ENCODE results near the gene HLA-DQB2. TPM values are rescaled to one million over a fixed set of nuclear protein-coding genes. Genes with fewer than 3 reads are reported as not detected.

Gene HLA-DQB2
- total and polyA plus RNA-seq, 10 of the 15 experiments (the other 5 are each of a cell fraction or from before 2014, with no cell fraction given), result 0.28 to 27.1 (median 8.0) TPM

DNA sequence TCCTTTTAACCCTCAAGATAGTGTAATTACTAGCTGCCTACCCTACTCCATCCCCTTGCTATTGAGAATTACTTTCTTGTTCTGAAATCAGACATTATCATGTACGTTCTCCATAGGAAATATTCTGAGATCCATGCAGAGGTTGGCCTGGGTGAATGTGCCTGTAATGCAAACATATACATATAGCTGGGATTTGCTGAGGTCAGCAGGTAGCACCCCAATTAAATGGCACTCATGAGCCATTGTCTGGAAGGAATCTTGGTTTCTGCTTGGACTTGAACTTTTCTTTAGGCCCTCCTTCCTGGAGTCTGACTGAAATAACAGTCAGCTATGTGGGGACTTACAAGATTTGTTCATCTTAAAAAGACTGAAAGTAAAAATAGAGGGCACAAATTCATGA, 3.7 kb downstream of the HLA-DQB2 start:
- in situ Hi-C loops (cut with MboI) (loop anchor here (5.0 kb wide), 1 partner anchor 92 kb away; the partner anchor contains the start of gene HLA-DQB1), intact Hi-C loops (cut with micrococcal nuclease; ENCODE audit: unreplicated experiment) (no loop called here)
- DNase-seq (ENCODE audit: low read depth, low spot score), result no peak
- no peak for ATAC-seq
- Histone ChIP-seq H3K36me3 (ENCODE audit: control insufficient read depth in 2 of 2, insufficient read depth in 2 of 2, low read length in 1 of 2) (no peaks in the 10 kb centered on the region), H3K27ac (ENCODE audit: control insufficient read depth, insufficient read depth) (no peak overlapping the region), H3K27me3 (replicated peaks in 1 of 2; ENCODE audit: control insufficient read depth in 2 of 2, insufficient read depth in 2 of 2, low read length in 1 of 2) (peaks cover 1 to 3% of the 10 kb centered on the region in 2 experiments; a peak in 3 of 4 replicates), H2AFZ (ENCODE audit: control insufficient read depth, low read depth, low read length) (no peak overlapping the region), H4K20me1 (ENCODE audit: control insufficient read depth, insufficient read depth) (no peaks in the 10 kb centered on the region), H3K9me3 (replicated peaks; ENCODE audit: control insufficient read depth, insufficient read depth, low read length) (no peaks in the 10 kb centered on the region), H3K4me1 (ENCODE audit: control insufficient read depth, insufficient read depth, low read length) (no peaks in the 10 kb centered on the region), H3K9ac (ENCODE audit: control insufficient read depth, insufficient read depth, low read length) (no peak overlapping the region), H3K79me2 (ENCODE audit: control insufficient read depth, insufficient read depth, low read length) (no peaks in the 10 kb centered on the region), H3K4me2 (ENCODE audit: control insufficient read depth, insufficient read depth) (no peak overlapping the region), H3K4me3 (no peak overlapping the region)
- 0% methylated on average over 1 of the region's 1 CpG for WGBS (ENCODE audit: insufficient coverage, insufficient replicate concordance, low lambda C conversion rate, missing lambda C conversion rate)
- ChIA-PET SMC1A (ENCODE audit: uncharacterized antibody, unreplicated experiment) (no interaction called here), POLR2A (interaction anchor here (0.5 kb wide), 1 partner anchor 955 kb away, joined by 4 read pairs; no protein-coding TSS in a partner anchor), RAD21 (ENCODE audit: unreplicated experiment) (no interaction called here), CTCF (interaction anchor here (1.5 kb wide), 1 partner anchor 346 kb away, joined by 3 read pairs; no protein-coding TSS in a partner anchor)
- TF ChIP-seq MYC (IDR thresholded peaks at IDR 0.05; ENCODE audit: insufficient read depth, insufficient read length, insufficient replicate concordance, low read length, severe bottlenecking), result no peak
- TF ChIP-seq HDAC2 (IDR thresholded peaks at IDR 0.05), result no peak
- no peak for TF ChIP-seq SMARCA5 (IDR thresholded peaks at IDR 0.05)
- no peak for TF ChIP-seq RCOR1 (conservative IDR thresholded peaks at IDR 0.05; ENCODE audit: low read depth, low read length)
- no peak for TF ChIP-seq EZH2 (IDR thresholded peaks at IDR 0.05; ENCODE audit: borderline replicate concordance, control insufficient read depth, low read depth, low read length)
- TF ChIP-seq TBL1XR1 (IDR thresholded peaks at IDR 0.05; ENCODE audit: low read depth, low read length), result no peak
- TF ChIP-seq, protein P1, sequence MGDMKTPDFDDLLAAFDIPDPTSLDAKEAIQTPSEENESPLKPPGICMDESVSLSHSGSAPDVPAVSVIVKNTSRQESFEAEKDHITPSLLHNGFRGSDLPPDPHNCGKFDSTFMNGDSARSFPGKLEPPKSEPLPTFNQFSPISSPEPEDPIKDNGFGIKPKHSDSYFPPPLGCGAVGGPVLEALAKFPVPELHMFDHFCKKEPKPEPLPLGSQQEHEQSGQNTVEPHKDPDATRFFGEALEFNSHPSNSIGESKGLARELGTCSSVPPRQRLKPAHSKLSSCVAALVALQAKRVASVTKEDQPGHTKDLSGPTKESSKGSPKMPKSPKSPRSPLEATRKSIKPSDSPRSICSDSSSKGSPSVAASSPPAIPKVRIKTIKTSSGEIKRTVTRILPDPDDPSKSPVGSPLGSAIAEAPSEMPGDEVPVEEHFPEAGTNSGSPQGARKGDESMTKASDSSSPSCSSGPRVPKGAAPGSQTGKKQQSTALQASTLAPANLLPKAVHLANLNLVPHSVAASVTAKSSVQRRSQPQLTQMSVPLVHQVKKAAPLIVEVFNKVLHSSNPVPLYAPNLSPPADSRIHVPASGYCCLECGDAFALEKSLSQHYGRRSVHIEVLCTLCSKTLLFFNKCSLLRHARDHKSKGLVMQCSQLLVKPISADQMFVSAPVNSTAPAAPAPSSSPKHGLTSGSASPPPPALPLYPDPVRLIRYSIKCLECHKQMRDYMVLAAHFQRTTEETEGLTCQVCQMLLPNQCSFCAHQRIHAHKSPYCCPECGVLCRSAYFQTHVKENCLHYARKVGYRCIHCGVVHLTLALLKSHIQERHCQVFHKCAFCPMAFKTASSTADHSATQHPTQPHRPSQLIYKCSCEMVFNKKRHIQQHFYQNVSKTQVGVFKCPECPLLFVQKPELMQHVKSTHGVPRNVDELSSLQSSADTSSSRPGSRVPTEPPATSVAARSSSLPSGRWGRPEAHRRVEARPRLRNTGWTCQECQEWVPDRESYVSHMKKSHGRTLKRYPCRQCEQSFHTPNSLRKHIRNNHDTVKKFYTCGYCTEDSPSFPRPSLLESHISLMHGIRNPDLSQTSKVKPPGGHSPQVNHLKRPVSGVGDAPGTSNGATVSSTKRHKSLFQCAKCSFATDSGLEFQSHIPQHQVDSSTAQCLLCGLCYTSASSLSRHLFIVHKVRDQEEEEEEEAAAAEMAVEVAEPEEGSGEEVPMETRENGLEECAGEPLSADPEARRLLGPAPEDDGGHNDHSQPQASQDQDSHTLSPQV (IDR thresholded peaks at IDR 0.05), result no peak
- TF ChIP-seq CBX5 (IDR thresholded peaks at IDR 0.05; ENCODE audit: low read depth), result no peak
- no peak for TF ChIP-seq CEBPB (IDR thresholded peaks at IDR 0.05; ENCODE audit: borderline replicate concordance in 1 of 2, low read depth in 2 of 2, low read length in 2 of 2)
- no peak for FAIRE-seq
- no TSS peak for BruUV-seq (replicated peaks)

Measured in GM12878 (cell line).